Endodermal cell (in vitro differentiated cells): ENCODE results near the gene SOX6. TPM values are rescaled to one million over a fixed set of nuclear protein-coding genes. Genes with fewer than 3 reads are reported as not detected.

Experiments
- DNase-seq: peaks from one replicate; pipeline ENCODE4 v3.0.0-alpha.2; 2017
- H3K27ac ChIP-seq: 2 replicates; pipeline ENCODE4 v1.5.1; 2013; ENCODE audit warnings: mild to moderate bottlenecking, low read depth, low read length, moderate library complexity
- H3K27me3 ChIP-seq: 2 replicates; pipeline ENCODE4 v1.6.1; 2013; ENCODE audit warnings: mild to moderate bottlenecking, low read length, moderate library complexity; ENCODE audit not compliant: insufficient read depth, control insufficient read depth, poor library complexity, severe bottlenecking
- H3K36me3 ChIP-seq: 2 replicates; pipeline ENCODE4 v1.7.0; 2013; ENCODE audit warnings: mild to moderate bottlenecking, low read length, moderate library complexity; ENCODE audit not compliant: control insufficient read depth, insufficient read depth
- H3K4me1 ChIP-seq: one replicate; pipeline ENCODE4 v1.7.0; 2013; ENCODE audit warnings: low read length; ENCODE audit not compliant: control insufficient read depth, insufficient read depth
- H3K4me3 ChIP-seq: 2 replicates; pipeline ENCODE4 v1.5.1; 2013; ENCODE audit warnings: mild to moderate bottlenecking, low read length, moderate library complexity
- H3K9ac ChIP-seq: 2 replicates; pipeline ENCODE4 v1.6.1; 2013; ENCODE audit warnings: mild to moderate bottlenecking, low read length, moderate library complexity; ENCODE audit not compliant: poor library complexity, severe bottlenecking; ENCODE audit errors: extremely low read depth
- H3K9me3 ChIP-seq: 2 replicates; pipeline ENCODE4 v1.6.1; 2013; ENCODE audit warnings: mild to moderate bottlenecking, low read length, moderate library complexity; ENCODE audit not compliant: control insufficient read depth
- H3K27ac Mint-ChIP-seq: 2 replicates; pipeline ENCODE4 v1.8.0; 2020; ENCODE audit warnings: mixed read lengths
- H3K27me3 Mint-ChIP-seq: 2 replicates; pipeline ENCODE4 v1.8.0; 2021; ENCODE audit warnings: mild to moderate bottlenecking, mixed read lengths; ENCODE audit not compliant: insufficient read depth
- H3K36me3 Mint-ChIP-seq: 2 replicates; pipeline ENCODE4 v1.8.0; 2020; ENCODE audit warnings: low read depth, mixed read lengths
- H3K4me1 Mint-ChIP-seq: 2 replicates; pipeline ENCODE4 v1.8.0; 2020; ENCODE audit warnings: mixed read lengths
- H3K4me3 Mint-ChIP-seq: 2 replicates; pipeline ENCODE4 v1.8.0; 2020; ENCODE audit warnings: mild to moderate bottlenecking, moderate library complexity, mixed read lengths
- H3K9me3 Mint-ChIP-seq: 2 replicates; pipeline ENCODE4 v1.8.0; 2020; ENCODE audit warnings: mild to moderate bottlenecking, mixed read lengths
- WGBS, 2 experiments: methylation state at CpG; one replicate each; pipeline versions ENCODE4 v1.1.5 to v1.1.7; 2013; ENCODE audit warnings: missing lambda C conversion rate in 2 of 2, mixed read lengths in 1 of 2; ENCODE audit not compliant: insufficient coverage in 1 of 2, insufficient read length in 1 of 2; 5-methylcytosine and 5-hydroxymethylcytosine counted together
- total RNA-seq, 2 donors: library from RNA; stranded (reverse); fragmentation: NEBNext Ultra II Directional in 1 of 2; extraction: Animal tissue kit (Norgen Biotek cat#: 25700) in 1 of 2; gene quantifications; 2 replicates in 1 of 2; 3 replicates in 1 of 2; pipeline ENCODE4 v1.2.1, GENCODE V29; 2021
- TF ChIP-seq, protein P1 (sequence below): fragments of 200-600 bp; sonication (generic); conservative IDR thresholded peaks from 2 replicates; pipeline ENCODE4 v1.5.0; 2021; ENCODE audit warnings: antibody characterized with exemption, mild to moderate bottlenecking

The SOX6 gene
- total RNA-seq, 2 donors from 2014 or later = 0.13 to 0.20 TPM

DNA sequence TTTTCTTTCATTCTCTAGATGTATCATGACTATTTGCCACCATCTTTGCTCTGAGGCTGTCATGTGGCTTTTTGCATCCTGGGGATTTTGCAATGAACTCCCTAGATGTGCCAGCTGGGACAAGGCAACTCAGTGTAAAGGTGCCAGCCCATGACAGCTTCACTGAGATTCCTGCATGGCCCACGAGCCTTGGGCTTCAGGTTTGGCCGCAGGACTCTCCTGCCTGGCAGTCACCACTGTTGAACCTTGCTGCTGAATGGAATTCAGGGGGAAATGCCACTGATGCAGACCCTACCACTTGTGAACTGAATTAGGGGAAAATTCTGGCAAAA, 385.2 kb downstream of the SOX6 start:
- H3K4me1 ChIP-seq = no peaks in the 10 kb centered on the region
- Mint-ChIP-seq H3K4me1 (peaks cover 26% of the 10 kb centered on the region), H3K27ac (no peak overlapping the region), H3K9me3 (no peaks in the 10 kb centered on the region), H3K36me3 (no peaks in the 10 kb centered on the region), H3K27me3 (no peaks in the 10 kb centered on the region), H3K4me3 (no peak overlapping the region)
- whole genome bisulfite sequencing, 2 experiments = 95 to 100% methylated on average over 2 of the region's 2 CpGs
- no peaks in the 10 kb centered on the region for H3K27me3 ChIP-seq
- no peaks in the 10 kb centered on the region for H3K9me3 ChIP-seq
- no peak overlapping the region for H3K9ac ChIP-seq
- no peak for DNase-seq
- no peak overlapping the region for H3K4me3 ChIP-seq
- H3K27ac ChIP-seq = no peak overlapping the region
- TF ChIP-seq, protein P1, sequence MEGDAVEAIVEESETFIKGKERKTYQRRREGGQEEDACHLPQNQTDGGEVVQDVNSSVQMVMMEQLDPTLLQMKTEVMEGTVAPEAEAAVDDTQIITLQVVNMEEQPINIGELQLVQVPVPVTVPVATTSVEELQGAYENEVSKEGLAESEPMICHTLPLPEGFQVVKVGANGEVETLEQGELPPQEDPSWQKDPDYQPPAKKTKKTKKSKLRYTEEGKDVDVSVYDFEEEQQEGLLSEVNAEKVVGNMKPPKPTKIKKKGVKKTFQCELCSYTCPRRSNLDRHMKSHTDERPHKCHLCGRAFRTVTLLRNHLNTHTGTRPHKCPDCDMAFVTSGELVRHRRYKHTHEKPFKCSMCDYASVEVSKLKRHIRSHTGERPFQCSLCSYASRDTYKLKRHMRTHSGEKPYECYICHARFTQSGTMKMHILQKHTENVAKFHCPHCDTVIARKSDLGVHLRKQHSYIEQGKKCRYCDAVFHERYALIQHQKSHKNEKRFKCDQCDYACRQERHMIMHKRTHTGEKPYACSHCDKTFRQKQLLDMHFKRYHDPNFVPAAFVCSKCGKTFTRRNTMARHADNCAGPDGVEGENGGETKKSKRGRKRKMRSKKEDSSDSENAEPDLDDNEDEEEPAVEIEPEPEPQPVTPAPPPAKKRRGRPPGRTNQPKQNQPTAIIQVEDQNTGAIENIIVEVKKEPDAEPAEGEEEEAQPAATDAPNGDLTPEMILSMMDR = no peak
- H3K36me3 ChIP-seq = no peaks in the 10 kb centered on the region

DNA sequence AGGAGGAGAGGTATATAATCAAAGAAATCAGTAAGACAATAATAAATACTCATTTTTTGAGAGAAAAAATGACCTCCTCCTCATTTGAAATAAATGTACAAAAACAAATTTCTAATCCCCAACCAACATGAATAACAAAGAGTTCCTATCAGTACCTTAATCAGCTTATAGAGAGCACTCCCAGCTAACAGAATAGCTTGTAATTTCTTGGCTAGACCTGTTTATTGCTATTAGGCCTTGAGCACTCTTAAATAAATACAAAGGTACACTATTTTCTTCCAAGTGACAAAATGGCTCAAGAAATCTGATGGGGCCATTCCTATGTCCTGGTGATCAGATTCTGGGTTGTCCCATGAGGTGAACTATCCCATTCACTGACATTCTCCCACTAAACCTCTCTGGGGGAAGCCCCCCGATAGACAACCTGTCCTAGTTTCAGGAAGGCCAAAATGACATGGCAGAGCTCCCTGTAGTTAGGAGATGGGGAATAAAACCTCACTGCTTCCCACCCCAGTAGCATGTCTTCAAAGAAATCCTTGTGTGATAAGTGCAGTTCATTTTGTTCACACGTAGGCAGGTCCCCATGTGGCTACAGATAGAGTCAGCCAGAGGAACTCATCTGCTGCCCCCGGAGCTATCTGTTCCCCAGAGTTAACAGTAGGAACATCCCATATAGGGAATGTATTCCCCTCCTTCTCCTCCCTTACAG, 385.7 kb downstream of the SOX6 start:
- DNase-seq = no peak
- Mint-ChIP-seq H3K9me3 (no peaks in the 10 kb centered on the region), H3K27ac (peak overlapping the region; percentile 18), H3K4me3 (no peak overlapping the region), H3K27me3 (no peaks in the 10 kb centered on the region), H3K36me3 (no peaks in the 10 kb centered on the region), H3K4me1 (peaks cover 26% of the 10 kb centered on the region)
- TF ChIP-seq, protein P1 = no peak
- WGBS, 2 experiments = 90 to 96% methylated on average over 2 to 3 of the region's 3 CpGs
- no peaks in the 10 kb centered on the region for H3K36me3 ChIP-seq
- no peak overlapping the region for H3K4me3 ChIP-seq
- H3K4me1 ChIP-seq = no peaks in the 10 kb centered on the region
- H3K9me3 ChIP-seq = no peaks in the 10 kb centered on the region
- no peaks in the 10 kb centered on the region for H3K27me3 ChIP-seq
- H3K9ac ChIP-seq = no peak overlapping the region
- H3K27ac ChIP-seq = no peak overlapping the region

DNA sequence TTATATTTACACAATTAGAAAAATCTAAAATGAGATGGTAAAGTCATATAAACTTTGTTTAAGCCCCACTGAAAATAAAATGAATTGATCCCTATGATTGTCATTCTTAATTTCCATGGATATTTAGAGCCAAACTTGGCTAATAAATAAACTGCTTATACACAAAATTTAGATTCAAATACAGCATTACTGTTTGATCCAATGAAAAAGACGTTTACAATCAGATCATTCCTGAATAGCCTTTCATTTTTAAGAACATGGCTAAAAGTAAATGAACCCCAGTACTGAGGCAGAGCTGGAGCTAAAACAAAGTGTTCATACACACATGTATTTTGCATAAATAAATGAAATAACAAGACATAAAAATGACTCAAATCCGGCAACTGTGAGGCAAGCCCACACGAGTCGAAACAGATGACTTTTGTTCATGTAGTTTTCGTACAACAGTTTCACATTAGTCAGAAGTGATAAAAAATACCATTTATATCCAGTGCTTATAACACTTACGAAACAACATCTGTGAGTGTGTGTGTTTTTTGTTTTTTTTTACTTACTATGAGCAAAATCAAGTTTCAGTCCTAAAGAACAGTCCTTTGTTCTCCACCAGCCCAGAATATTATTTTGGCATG, 386.5 kb downstream of the SOX6 start:
- no peaks in the 10 kb centered on the region for H3K36me3 ChIP-seq
- H3K27ac Mint-ChIP-seq = no peak overlapping the region
- no peaks in the 10 kb centered on the region for H3K9me3 Mint-ChIP-seq
- no peak overlapping the region for H3K27ac ChIP-seq
- DNase-seq = no peak
- H3K4me1 ChIP-seq = no peaks in the 10 kb centered on the region
- no peak overlapping the region for H3K4me3 ChIP-seq
- H3K4me1 Mint-ChIP-seq = peaks cover 26% of the 10 kb centered on the region
- H3K36me3 Mint-ChIP-seq = no peaks in the 10 kb centered on the region
- H3K27me3 Mint-ChIP-seq = no peaks in the 10 kb centered on the region
- WGBS, 2 experiments = 71 to 97% methylated on average over 1 to 5 of the region's 6 CpGs
- H3K4me3 Mint-ChIP-seq = no peak overlapping the region
- H3K9ac ChIP-seq = no peak overlapping the region
- TF ChIP-seq, protein P1 = no peak
- H3K27me3 ChIP-seq = no peaks in the 10 kb centered on the region
- H3K9me3 ChIP-seq = no peaks in the 10 kb centered on the region
